ENCODE results near the gene CCR4. TPM values are rescaled to one million over a fixed set of nuclear protein-coding genes. Genes with fewer than 3 reads are reported as not detected.

CCR4 gene
- total and polyA plus RNA-seq, 2 of the 8 experiments (the other 6 are each of a cell fraction or from before 2014, with no cell fraction given) = 0.11 to 0.15 TPM

GRCh38 chr3:32946973-32947788, 4.3 kb upstream of the CCR4 start (continued):
- TF ChIP-seq E2F6 (IDR thresholded peaks at IDR 0.05) (no peak), EP300 (IDR thresholded peaks at IDR 0.05; ENCODE audit: borderline replicate concordance in 1 of 2, low read depth in 2 of 2, low read length in 2 of 2) (no peak), RAD21 (IDR thresholded peaks at IDR 0.05 in 1 of 2, conservative IDR thresholded peaks at IDR 0.05 in 1 of 2; ENCODE audit: low read depth in 2 of 2, low read length in 2 of 2) (no peak), KDM5A (IDR thresholded peaks at IDR 0.05; ENCODE audit: low read length) (no peak), RBBP5 (IDR thresholded peaks at IDR 0.05; ENCODE audit: borderline replicate concordance, low read depth, low read length) (no peak), SIX5 (IDR thresholded peaks at IDR 0.05; ENCODE audit: low read depth, low read length) (no peak)
- TF ChIP-seq, protein P1, sequence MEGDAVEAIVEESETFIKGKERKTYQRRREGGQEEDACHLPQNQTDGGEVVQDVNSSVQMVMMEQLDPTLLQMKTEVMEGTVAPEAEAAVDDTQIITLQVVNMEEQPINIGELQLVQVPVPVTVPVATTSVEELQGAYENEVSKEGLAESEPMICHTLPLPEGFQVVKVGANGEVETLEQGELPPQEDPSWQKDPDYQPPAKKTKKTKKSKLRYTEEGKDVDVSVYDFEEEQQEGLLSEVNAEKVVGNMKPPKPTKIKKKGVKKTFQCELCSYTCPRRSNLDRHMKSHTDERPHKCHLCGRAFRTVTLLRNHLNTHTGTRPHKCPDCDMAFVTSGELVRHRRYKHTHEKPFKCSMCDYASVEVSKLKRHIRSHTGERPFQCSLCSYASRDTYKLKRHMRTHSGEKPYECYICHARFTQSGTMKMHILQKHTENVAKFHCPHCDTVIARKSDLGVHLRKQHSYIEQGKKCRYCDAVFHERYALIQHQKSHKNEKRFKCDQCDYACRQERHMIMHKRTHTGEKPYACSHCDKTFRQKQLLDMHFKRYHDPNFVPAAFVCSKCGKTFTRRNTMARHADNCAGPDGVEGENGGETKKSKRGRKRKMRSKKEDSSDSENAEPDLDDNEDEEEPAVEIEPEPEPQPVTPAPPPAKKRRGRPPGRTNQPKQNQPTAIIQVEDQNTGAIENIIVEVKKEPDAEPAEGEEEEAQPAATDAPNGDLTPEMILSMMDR (IDR thresholded peaks at IDR 0.05; ENCODE audit: control extremely low read depth in 1 of 3, insufficient read depth in 1 of 3, low read depth in 1 of 3, low read length in 3 of 3) = no peak

All from H1 (cell line).